Measurements from ENCODE around the gene MRAP2. TPM values are rescaled to one million over a fixed set of nuclear protein-coding genes. Genes with fewer than 3 reads are reported as not detected.

MRAP2 gene
- polyA plus RNA-seq (ENCODE audit: insufficient read length) = 21.4 TPM

GRCh38 chr6:84033523-84034451 is at the start of gene MRAP2:
Gene MRAP2 (plus strand): TSS chr6:84033772. CDS start chr6:84055319, 21,547 bp downstream.
- peak; percentile 41 for DNase-seq

GRCh38 chr6:83984411-83984810 is 49.2 kb upstream of the MRAP2 start:
- no peak for DNase-seq

- DNase-seq = no peak
Measured at GRCh38 chr6:83985308-83985713, 48.3 kb upstream of the MRAP2 start.

- DNase-seq = no peak
Measured at GRCh38 chr6:83985715-83986114, 47.9 kb upstream of the MRAP2 start.

GRCh38 chr6:83998021-83998584 is 35.5 kb upstream of the MRAP2 start:
- no peak for DNase-seq

DNA sequence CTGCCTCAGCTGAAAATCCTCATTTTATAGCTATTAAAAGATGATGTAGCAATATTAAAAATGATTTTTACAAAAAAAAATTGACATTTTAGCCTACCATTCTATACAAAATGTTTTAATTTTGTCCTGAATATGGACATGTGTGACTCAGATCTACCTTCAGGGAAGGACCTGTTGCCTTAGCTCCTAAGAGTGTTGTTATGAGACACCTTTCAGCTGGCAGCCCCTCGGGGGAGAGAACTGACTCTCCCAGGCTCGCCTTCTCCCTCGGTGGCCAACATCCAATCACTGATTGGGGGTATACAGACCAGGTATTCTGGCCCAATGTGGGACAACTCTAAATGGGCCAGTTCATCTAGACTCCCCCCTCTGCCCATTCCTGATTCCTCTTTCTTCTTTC is 32.5 kb upstream of the MRAP2 start:
- DNase-seq = no peak

DNA sequence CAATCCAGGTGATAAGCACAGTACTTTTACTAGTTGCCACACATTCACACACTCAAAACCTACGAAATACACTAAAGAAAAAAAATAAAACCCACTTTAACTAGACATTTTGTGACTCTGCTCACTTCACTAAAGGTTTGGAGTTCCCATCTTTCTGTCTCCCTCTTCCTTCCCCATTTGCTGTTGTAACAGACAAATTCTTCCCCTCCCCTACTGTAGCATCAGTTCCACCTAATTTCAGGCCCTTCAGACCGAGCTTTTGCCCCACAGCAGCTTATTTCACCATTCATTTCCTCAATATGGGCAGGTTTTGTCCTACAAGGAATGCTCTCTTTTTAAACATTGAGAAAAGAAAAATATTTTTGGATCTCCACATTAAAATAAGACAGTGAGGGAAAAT is 31.3 kb upstream of the MRAP2 start:
- DNase-seq = no peak

DNA sequence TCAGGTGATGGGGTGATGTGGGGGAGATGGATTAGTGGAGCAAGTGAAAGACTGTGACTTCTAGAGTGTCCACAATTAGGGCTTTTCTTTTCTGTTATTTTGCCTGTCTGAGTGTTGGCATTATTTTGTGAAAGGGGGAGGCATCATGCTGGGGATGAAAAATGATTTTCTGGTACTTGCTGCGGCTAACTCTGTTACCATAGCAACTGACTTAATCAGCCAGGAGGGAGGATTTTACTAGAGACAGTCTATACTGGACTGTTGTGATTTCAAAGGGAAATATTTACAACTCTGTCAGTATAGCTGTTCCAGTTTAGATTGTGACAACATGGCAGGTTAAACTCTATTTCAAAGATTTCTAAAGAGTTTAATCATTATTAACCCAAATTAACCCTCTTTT is 30.4 kb upstream of the MRAP2 start:
- no peak for DNase-seq

DNA sequence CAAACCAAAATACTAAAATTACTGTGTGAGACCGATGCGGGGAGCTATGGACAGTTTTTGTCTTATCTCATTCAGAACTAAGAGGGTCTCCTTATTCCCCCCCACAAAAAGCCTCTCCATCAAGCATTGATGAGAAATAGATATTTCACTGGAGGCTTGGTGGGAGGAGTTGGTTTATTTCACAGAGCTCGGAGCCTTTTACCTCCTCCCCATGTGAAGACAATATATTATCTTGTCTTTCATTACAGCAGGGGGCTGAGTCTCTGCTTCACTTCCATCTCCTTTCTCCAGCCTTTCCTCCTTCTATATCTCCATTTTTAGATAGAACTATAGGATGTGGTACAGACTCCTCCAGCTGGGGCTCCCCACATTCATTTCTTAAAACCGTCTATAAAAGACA is 29.9 kb upstream of the MRAP2 start:
- DNase-seq = no peak

- DNase-seq = no peak
Measured at GRCh38 chr6:84007871-84008270, 25.7 kb upstream of the MRAP2 start.

DNA sequence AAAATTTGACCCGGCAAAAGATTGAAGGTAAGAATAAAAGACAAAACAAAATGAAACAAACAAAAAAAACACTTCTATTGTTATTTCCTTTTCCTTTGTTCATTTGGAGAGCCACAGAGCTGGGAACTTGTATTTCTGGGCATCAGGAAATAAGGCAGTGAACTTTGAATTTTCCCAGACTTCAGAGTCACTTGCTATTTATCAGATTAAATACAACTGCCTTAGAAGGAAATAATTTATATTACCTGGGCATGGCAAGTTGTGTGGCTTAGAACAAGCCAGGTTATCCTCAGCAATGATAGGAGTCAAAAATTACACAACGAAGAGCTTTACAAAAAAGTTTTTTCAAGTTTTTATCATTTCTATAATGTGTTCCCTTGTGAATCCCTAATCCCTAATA is 20.2 kb upstream of the MRAP2 start:
- DNase-seq = no peak

GRCh38 chr6:84013931-84014330 is 19.6 kb upstream of the MRAP2 start:
- no peak for DNase-seq

DNA sequence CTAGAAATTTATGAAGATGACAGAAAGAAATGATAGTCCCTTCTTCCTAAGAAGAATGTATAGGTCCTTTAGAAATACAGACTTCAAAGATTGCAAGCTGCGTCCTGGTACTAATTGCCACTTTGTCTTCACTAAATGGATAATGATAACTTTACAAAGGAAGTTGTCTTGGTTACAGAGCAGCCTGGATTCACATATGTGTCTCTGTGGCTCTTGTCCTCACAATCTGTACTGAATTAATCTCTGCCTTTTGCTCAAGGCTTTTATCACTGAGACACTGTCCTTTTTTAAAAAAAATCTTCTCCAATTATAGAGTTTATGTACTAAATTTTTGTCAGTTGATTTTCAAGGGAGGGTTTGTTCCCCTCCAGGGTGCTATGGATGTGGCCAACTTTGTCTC is 17.5 kb upstream of the MRAP2 start:
- no peak for DNase-seq

- DNase-seq = no peak
Measured at GRCh38 chr6:84017709-84018452, 15.7 kb upstream of the MRAP2 start.

DNA sequence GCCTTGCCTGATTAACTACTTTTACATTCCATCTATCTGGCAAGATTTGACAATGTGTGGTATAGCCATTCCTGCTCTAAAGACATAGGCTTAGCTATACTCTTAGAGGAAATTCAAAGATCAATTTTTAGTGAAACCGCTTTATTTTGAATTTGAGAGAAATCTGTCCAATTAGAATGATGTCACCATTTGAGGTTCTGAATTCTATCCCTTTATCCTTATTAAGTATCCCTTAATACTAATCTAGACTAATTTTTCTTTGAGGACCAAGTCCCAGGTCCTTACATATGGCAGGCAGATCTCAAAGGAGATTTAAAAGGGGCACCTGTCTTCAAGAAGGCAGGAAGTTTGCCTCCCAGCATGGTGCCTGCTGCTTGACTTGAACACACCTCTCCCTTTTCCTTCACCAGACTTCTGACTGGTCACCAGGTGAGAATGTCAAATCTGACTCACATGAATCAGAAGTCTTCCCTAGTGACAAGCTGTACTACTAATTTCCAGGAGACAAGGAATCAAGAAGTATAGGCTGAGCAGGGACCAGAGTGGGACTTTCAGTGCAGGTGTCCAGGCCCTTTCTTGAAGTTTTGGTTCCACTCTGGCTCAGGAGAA is 15.0 kb upstream of the MRAP2 start:
- no peak for DNase-seq

DNA sequence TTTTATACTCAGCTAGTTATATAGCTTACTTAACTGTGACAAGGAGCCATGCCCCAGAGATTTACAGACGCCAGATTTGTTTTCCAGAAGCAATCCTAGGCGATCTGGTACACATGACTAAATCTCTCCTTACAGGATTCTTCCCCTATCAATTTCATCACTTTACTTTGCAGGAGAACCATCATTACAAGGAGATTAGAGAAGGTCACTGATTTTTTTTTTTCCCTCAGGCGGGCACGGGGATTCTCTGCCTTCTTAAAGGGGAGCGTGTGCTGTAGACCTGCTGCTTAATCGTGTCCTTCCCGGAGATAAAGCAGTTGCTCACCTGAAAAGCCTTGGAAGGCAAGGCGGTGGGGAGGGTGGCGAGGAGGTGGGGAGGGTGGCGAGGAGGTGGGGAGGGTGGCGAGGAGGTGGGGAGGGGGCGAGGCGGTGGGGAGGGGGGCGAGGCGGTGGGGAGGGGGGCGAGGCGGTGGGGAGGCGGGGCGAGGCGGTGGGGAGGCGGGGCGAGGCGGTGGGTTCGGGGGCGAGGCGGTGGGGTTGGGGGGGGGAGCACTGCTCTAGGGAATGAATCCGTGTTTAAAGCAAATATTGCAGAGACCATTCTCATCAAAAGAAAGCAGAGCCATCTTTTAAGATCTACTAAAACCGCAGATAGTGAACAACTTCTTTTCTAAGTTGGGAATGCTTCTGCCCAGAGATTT is 14.3 kb upstream of the MRAP2 start:
- no peak for DNase-seq

- DNase-seq = no peak
Measured at GRCh38 chr6:84019842-84020211, 13.7 kb upstream of the MRAP2 start.

GRCh38 chr6:84021625-84022024 is 11.9 kb upstream of the MRAP2 start:
- DNase-seq = no peak

GRCh38 chr6:84026721-84027164 is 6.8 kb upstream of the MRAP2 start:
- no peak for DNase-seq

- DNase-seq = peak; percentile 56
Measured at GRCh38 chr6:84027340-84028181, 6.0 kb upstream of the MRAP2 start.

DNA sequence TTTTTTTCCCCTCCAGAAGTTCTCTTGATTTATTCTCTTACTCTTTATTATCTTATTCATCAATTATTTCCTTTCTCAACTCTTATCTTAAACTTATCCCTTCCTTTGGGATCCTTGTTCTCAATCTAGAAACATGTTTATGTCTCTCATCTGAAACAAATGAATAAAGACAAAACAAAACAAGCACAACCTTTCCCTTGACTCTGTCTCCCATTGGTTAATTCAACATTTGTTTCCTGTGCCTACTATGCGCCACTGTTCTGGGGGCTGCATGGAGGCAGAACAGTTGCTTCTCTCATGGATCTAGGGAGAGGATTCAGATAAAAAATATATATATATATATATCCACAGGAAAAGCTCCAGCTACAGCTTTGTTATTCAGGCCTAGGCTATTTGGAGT is 5.2 kb upstream of the MRAP2 start:
- DNase-seq = no peak

All from hindlimb muscle (tissue), 1 donor.